ENCODE measurements around the gene SMIM29.
"Not testable (repeated sequence)": the region's sequence is repeated elsewhere in the genome, so short reads cannot be mapped to it uniquely, and the experiment has no call there.

The SMIM29 gene

DNA sequence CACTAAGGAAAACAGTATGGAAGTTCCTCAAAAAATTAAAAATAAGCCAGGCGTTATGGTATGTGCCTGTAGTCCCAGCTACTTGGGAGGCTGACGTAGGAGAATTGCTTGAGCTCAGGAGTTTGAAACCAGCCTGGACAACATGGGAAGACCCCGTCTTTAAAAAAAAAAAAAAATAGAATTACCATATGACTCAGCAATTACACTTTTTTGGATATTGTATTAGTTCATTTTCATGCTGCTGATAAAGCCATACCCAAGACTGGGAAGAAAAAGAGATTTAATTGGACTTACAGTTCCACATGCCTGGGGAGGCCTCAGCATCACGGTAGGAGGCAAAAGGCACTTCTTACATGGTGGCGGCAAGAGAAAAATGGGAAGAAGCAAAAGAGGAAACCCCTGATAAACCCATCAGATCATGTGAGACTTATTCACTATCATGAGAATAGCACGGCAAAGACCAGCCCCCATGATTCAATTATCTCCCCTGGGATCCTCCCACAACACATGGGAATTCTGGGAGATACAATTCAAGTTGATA, 10.8 kb upstream of the SMIM29 start:
- TF ChIP-seq, protein P1, sequence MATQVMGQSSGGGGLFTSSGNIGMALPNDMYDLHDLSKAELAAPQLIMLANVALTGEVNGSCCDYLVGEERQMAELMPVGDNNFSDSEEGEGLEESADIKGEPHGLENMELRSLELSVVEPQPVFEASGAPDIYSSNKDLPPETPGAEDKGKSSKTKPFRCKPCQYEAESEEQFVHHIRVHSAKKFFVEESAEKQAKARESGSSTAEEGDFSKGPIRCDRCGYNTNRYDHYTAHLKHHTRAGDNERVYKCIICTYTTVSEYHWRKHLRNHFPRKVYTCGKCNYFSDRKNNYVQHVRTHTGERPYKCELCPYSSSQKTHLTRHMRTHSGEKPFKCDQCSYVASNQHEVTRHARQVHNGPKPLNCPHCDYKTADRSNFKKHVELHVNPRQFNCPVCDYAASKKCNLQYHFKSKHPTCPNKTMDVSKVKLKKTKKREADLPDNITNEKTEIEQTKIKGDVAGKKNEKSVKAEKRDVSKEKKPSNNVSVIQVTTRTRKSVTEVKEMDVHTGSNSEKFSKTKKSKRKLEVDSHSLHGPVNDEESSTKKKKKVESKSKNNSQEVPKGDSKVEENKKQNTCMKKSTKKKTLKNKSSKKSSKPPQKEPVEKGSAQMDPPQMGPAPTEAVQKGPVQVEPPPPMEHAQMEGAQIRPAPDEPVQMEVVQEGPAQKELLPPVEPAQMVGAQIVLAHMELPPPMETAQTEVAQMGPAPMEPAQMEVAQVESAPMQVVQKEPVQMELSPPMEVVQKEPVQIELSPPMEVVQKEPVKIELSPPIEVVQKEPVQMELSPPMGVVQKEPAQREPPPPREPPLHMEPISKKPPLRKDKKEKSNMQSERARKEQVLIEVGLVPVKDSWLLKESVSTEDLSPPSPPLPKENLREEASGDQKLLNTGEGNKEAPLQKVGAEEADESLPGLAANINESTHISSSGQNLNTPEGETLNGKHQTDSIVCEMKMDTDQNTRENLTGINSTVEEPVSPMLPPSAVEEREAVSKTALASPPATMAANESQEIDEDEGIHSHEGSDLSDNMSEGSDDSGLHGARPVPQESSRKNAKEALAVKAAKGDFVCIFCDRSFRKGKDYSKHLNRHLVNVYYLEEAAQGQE (IDR thresholded peaks at IDR 0.05; ENCODE audit: insufficient replicate concordance, low read depth), result no peak
- TF ChIP-seq SPI1 (IDR thresholded peaks at IDR 0.05; ENCODE audit: borderline replicate concordance, low read depth) (peak; percentile 81; the same call in 1 of the 2 replicates), GABPA (IDR thresholded peaks at IDR 0.05; ENCODE audit: low read depth) (no peak)
- TF ChIP-seq, protein P2, sequence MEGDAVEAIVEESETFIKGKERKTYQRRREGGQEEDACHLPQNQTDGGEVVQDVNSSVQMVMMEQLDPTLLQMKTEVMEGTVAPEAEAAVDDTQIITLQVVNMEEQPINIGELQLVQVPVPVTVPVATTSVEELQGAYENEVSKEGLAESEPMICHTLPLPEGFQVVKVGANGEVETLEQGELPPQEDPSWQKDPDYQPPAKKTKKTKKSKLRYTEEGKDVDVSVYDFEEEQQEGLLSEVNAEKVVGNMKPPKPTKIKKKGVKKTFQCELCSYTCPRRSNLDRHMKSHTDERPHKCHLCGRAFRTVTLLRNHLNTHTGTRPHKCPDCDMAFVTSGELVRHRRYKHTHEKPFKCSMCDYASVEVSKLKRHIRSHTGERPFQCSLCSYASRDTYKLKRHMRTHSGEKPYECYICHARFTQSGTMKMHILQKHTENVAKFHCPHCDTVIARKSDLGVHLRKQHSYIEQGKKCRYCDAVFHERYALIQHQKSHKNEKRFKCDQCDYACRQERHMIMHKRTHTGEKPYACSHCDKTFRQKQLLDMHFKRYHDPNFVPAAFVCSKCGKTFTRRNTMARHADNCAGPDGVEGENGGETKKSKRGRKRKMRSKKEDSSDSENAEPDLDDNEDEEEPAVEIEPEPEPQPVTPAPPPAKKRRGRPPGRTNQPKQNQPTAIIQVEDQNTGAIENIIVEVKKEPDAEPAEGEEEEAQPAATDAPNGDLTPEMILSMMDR (IDR thresholded peaks at IDR 0.05; ENCODE audit: insufficient read depth, low read length), result no peak
- Histone ChIP-seq H3K27me3 (ENCODE audit: insufficient read depth, poor library complexity, severe bottlenecking) (no peaks in the 10 kb centered on the region), H3K27ac (replicated peaks) (no peak overlapping the region), H3K4me3 (replicated peaks; ENCODE audit: insufficient read depth, low read length) (no peak overlapping the region)
- no peak for DNase-seq (ENCODE audit: low read depth in 1 of 2, low spot score in 1 of 2)

DNA sequence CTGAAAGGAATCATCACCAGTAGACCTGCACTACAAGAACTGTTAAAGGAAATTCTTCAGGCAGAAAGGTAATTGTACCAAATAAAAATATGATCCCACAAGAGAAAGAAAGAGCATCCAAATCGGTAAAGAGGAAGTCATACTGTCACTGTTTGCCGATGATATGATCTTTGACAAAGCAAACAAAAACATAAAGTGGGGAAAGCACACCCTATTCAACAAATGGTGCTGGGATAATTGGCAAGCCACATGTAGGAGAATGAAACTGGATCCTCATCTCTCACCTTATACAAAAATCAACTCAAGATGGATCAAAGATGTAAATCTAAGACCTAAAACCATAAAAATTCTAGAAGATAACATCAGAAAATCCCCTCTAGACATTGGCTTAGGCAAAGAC, 3.6 kb upstream of the SMIM29 start:
- not testable (repeated sequence) for H3K27ac ChIP-seq (replicated peaks); H3K27me3 ChIP-seq (ENCODE audit: insufficient read depth, poor library complexity, severe bottlenecking); H3K4me3 ChIP-seq (replicated peaks; ENCODE audit: insufficient read depth, low read length); DNase-seq (ENCODE audit: low read depth in 1 of 2, low spot score in 1 of 2)
- peak; percentile 77 for TF ChIP-seq SPI1 (IDR thresholded peaks at IDR 0.05; ENCODE audit: borderline replicate concordance, low read depth)

DNA sequence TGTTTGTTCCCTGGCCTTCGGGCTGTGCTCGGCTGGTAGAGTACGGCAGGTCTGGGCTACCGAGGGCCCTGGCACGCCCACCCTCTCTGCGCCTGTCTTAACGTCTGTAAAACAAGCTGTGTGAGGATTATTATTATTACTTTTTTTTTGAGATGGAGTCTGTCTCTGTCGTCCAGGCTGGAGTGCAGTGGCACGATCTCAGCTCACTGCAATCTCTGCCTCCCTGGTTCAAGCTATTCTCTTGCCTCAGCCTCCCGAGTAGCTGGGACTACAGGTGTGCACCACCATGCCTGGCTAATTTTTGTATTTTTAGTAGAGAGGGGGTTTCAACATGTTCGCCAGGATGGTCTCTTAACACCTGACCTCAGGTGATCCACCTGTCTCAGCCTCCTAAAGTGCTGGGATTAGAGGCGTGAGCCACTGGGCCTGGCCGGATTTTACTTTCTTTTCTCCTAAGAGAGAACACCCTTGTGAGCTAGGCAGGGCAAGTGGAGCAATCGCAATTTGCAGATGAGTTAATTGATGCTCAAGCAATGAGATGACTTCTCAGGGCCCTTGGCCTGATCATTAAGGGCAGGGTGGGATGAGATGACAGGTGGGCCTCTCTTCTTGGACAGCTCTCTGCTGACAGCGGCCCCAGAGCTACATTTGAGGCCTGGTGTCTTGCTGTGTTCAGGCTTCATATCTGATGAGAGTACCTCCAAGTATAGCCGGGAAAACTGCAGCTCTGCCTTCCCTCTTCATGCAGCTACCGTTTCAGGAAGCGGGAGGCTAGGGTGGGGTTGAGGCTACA, 859 bp upstream of the SMIM29 start:
- peak overlapping the region; percentile 70 for H3K27ac ChIP-seq (replicated peaks)

More for the DNA sequence above, 859 bp upstream of the SMIM29 start:
- DNase-seq (ENCODE audit: low read depth in 1 of 2, low spot score in 1 of 2), result no peak
- peak overlapping the region; percentile 68 for H3K4me3 ChIP-seq (replicated peaks; ENCODE audit: insufficient read depth, low read length)
- TF ChIP-seq POLR2AphosphoS5 (IDR thresholded peaks at IDR 0.05; ENCODE audit: low read depth) (no peak), GABPA (IDR thresholded peaks at IDR 0.05; ENCODE audit: low read depth) (no peak)
- TF ChIP-seq, protein P2 (IDR thresholded peaks at IDR 0.05; ENCODE audit: insufficient read depth, low read length), result no peak
- TF ChIP-seq, protein P1 (IDR thresholded peaks at IDR 0.05; ENCODE audit: insufficient replicate concordance, low read depth), result no peak
- no peaks in the 10 kb centered on the region for H3K27me3 ChIP-seq (ENCODE audit: insufficient read depth, poor library complexity, severe bottlenecking)

Data from HL-60 (cell line).